ENCODE measurements around the gene TMEM30B. TPM values are rescaled to one million over a fixed set of nuclear protein-coding genes. Genes with fewer than 3 reads are reported as not detected.

TMEM30B gene
- total and polyA plus RNA-seq, 7 donors = 0.54 to 21.0 (median 1.4) TPM

DNA sequence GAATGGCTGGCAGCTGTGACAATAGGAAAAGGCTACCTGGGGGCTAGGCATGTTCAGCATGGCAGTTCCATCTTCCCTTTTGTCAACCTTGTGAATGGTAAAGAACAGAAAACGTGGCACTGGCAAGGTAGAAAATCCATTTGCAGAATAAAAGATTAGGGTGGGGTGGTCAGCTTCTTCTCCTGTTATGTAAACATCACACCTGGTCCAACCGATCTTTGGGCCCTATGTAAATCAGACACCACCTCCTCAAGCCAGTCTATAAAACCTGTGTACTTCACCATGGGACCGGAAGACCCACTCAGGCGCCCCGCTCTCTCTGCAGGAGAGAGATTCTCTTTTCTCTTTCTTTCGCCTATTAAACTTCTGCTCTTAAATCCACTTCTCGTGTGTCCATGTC is 19.6 kb upstream of the TMEM30B start:
- Histone ChIP-seq H3K9me3 (no peaks in the 10 kb centered on the region), H3K27me3 (no peaks in the 10 kb centered on the region), H3K4me3 (no peak overlapping the region), H3K4me1 (no peaks in the 10 kb centered on the region), H3K36me3 (no peaks in the 10 kb centered on the region), H3K27ac (no peak overlapping the region)
- DNase-seq = no peak
- TF ChIP-seq, protein P1, sequence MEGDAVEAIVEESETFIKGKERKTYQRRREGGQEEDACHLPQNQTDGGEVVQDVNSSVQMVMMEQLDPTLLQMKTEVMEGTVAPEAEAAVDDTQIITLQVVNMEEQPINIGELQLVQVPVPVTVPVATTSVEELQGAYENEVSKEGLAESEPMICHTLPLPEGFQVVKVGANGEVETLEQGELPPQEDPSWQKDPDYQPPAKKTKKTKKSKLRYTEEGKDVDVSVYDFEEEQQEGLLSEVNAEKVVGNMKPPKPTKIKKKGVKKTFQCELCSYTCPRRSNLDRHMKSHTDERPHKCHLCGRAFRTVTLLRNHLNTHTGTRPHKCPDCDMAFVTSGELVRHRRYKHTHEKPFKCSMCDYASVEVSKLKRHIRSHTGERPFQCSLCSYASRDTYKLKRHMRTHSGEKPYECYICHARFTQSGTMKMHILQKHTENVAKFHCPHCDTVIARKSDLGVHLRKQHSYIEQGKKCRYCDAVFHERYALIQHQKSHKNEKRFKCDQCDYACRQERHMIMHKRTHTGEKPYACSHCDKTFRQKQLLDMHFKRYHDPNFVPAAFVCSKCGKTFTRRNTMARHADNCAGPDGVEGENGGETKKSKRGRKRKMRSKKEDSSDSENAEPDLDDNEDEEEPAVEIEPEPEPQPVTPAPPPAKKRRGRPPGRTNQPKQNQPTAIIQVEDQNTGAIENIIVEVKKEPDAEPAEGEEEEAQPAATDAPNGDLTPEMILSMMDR (IDR thresholded peaks at IDR 0.05) = no peak
- TF ChIP-seq POLR2A (IDR thresholded peaks at IDR 0.05) (no peak), EP300 (IDR thresholded peaks at IDR 0.05) (no peak), POLR2AphosphoS5 (IDR thresholded peaks at IDR 0.05) (no peak)
- 79 to 86% methylated on average over 7 of the region's 7 CpGs for WGBS, 2 donors
- intact Hi-C loops (cut with DNase I) = no loop called here

DNA sequence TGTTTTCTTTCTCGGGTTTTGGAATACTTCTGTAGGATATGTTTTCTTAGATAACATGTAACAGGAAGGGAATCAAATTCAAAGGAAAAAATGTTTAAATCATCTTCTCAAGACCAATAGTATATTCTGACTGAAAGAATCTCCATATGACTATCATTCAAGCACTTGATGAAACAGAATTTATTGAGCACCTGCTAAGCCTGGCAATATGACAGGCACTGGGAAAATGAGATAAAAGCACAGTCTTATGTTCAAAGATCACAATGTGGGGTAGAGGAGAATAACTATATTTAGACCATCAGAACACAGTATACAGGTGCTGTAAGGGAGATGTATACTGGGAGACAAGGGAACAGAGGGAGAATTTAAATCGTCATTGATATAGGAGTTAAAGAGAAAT is 19.1 kb upstream of the TMEM30B start:
- intact Hi-C loops (cut with DNase I) = no loop called here
- no peaks in the 10 kb centered on the region for H3K27me3 ChIP-seq
- no peak overlapping the region for H3K27ac ChIP-seq
- H3K4me3 ChIP-seq = no peak overlapping the region
- no peak for DNase-seq
- TF ChIP-seq EP300 (IDR thresholded peaks at IDR 0.05) (no peak), POLR2AphosphoS5 (IDR thresholded peaks at IDR 0.05) (no peak)
- TF ChIP-seq, protein P1 (IDR thresholded peaks at IDR 0.05) = no peak
- no peaks in the 10 kb centered on the region for H3K4me1 ChIP-seq
- H3K9me3 ChIP-seq = no peaks in the 10 kb centered on the region
- no peaks in the 10 kb centered on the region for H3K36me3 ChIP-seq
- WGBS, 2 donors = 31 to 69% methylated on average over 2 of the region's 2 CpGs

DNA sequence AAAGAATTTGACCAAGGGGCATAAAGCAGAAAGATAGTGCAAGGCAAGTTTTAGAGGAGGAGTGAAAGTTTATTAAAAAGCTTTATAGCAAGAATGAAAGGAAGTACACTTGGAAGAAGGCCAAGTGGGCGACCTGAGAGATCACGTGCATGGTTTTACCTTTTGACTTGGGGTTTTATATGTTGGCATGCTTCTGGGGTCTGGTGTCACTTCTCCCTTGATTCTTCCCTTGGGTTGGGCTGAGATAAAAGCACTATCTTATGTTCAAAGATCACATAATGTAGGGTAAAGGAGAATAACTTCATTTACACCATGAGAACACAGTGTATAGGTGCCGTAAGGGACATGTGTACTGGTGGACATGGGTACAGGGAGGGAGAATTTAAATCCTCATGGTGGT is 17.7 kb upstream of the TMEM30B start:
- intact Hi-C loops (cut with DNase I) = no loop called here
- Histone ChIP-seq H3K36me3 (no peaks in the 10 kb centered on the region), H3K4me1 (no peaks in the 10 kb centered on the region), H3K4me3 (no peak overlapping the region), H3K27ac (no peak overlapping the region), H3K27me3 (no peaks in the 10 kb centered on the region), H3K9me3 (no peaks in the 10 kb centered on the region)
- TF ChIP-seq POLR2A (IDR thresholded peaks at IDR 0.05) (no peak), EP300 (IDR thresholded peaks at IDR 0.05) (no peak), POLR2AphosphoS5 (IDR thresholded peaks at IDR 0.05) (no peak)
- TF ChIP-seq, protein P1 (IDR thresholded peaks at IDR 0.05) = no peak
- WGBS, 2 donors = 11 to 28% methylated on average over 3 of the region's 3 CpGs
- DNase-seq = no peak

DNA sequence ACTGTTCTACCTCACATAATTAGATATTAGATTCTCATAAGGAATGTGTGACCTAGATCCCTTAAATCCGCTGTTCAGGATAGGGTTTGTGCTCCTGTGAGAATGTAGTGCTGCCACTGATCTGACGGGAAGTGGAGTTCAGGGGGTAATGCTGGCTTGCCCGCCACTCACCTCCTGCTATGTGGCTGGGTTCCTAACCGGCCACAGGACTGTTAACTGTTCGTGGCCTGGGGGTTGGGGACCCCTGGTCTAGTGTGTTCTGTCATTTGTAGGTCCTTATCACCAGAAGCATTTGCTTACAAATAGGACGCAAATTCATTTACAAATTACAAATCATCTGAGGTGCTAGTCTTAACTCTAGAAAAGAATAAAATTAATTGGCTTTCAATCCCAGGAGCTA is 16.4 kb upstream of the TMEM30B start:
- intact Hi-C loops (cut with DNase I) = no loop called here
- DNase-seq = no peak
- no peaks in the 10 kb centered on the region for H3K9me3 ChIP-seq
- no peak overlapping the region for H3K4me3 ChIP-seq
- 86 to 90% methylated on average over 6 of the region's 6 CpGs for WGBS, 2 donors
- no peaks in the 10 kb centered on the region for H3K36me3 ChIP-seq
- H3K27me3 ChIP-seq = no peaks in the 10 kb centered on the region
- H3K27ac ChIP-seq = no peak overlapping the region
- TF ChIP-seq POLR2AphosphoS5 (IDR thresholded peaks at IDR 0.05) (no peak), EP300 (IDR thresholded peaks at IDR 0.05) (no peak)
- TF ChIP-seq, protein P1 (IDR thresholded peaks at IDR 0.05) = no peak
- H3K4me1 ChIP-seq = no peaks in the 10 kb centered on the region

DNA sequence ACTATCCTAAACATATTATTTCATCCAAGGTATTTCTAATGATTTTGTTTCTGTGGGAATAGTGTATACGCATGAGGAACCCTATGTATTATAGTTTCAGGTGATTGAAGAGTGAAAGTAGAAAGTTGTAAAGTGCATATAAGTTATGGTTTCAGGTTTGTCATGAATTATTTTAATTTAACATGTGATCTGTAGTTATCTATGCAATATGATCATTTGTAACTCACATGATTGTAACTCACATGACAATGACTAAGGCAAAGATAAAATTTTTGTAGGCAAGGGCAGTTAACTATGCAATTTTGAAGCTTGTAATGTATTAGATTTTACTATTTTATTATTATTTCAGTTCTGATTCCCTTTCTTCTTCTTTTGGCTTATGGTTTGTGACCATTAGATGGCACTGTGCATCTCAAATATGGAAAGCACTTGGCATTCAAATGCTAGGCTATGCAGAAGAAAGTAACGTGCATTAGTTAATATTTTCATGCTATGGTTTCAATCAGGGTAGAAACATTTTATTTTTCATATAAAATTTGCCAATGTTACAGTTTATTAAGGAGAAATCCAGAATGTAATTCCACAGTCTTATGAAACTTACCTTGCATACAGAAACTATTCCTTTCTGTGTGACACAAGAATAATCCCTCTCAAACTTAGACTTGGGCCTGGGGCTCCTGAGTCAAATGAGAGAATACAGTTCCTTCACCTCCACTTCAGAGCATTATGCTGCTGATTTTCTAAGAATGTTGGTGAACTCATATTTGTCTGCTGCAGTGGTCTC is 15.8 kb upstream of the TMEM30B start:
- Histone ChIP-seq H3K27ac (no peak overlapping the region), H3K4me3 (no peak overlapping the region), H3K27me3 (no peaks in the 10 kb centered on the region), H3K4me1 (no peaks in the 10 kb centered on the region), H3K9me3 (no peaks in the 10 kb centered on the region), H3K36me3 (no peaks in the 10 kb centered on the region)
- 28 to 38% methylated on average over 2 of the region's 2 CpGs for WGBS, 2 donors
- DNase-seq = no peak
- TF ChIP-seq, protein P1 (IDR thresholded peaks at IDR 0.05) = peak in 1 of 4 experiments; percentile 16
- TF ChIP-seq POLR2A (IDR thresholded peaks at IDR 0.05) (no peak), POLR2AphosphoS5 (IDR thresholded peaks at IDR 0.05) (no peak)
- intact Hi-C loops (cut with DNase I) = no loop called here
